Measurements from ENCODE around the gene CCBE1.

The CCBE1 gene

GRCh38 chr18:59381949-59382348, 315.3 kb downstream of the CCBE1 start:
- no peak for DNase-seq

Data from SW 1271 (cell line).